Stimulated activated CD4-positive, alpha-beta T cell treated with anti-CD3 and anti-CD28 coated beads, Interleukin-1b, Interleukin-23, amount 100 ng/mL, for 4 hours (primary cell): Measurements from ENCODE around the gene RAB18.
"Not testable (repeated sequence)": the region's sequence is repeated elsewhere in the genome, so short reads cannot be mapped to it uniquely, and the experiment has no call there.

ENCODE experiments used
- DNase-seq, 2 donors: peaks; one replicate each; pipeline ENCODE4 v3.0.0-alpha.2; 2020; ENCODE audit warnings: low read depth in 2 of 2

The RAB18 gene

DNA sequence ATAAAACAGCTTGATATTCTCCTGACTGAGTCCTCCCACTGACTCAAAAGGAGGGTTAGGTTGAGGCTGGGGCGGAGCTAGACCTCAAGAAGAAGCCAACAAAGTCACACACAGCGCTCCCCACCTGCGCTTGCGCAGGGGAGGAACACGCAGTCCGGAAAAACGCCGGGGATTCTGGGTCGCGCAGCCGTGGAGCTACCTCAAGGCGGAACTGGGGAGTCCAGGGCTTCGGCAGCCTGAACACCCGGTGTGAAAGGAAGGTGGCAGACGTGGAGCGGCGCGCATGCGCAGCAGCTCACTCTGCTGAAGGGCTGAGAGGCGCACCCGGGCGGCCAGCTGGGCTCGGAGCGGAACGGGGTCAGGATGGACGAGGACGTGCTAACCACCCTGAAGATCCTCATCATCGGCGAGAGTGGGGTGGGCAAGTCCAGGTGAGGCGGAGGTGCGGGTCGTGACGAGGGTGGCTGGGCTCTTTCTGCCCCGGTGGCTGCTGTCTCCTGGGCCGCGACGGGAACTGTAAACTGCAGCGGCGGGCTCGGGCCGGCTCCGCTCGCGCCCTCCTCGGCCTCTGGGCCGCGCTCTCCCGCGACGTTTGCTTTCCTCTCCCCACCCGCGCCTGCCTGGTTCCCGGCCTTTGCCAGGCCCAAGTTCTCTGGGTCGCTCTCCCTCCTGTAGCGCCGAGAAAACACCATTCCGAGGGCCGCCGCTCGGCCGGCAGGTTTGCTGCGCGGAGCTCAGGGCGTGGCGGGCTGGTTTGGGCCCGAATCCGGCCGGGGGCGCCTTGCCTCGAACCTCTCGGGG is at the start of gene RAB18:
RAB18 (plus strand) TSS at position 298 of the 801 bp plus-strand sequence; CDS start at position 364, 66 bp downstream.
- DNase-seq = peak; percentile 93 to 97

DNA sequence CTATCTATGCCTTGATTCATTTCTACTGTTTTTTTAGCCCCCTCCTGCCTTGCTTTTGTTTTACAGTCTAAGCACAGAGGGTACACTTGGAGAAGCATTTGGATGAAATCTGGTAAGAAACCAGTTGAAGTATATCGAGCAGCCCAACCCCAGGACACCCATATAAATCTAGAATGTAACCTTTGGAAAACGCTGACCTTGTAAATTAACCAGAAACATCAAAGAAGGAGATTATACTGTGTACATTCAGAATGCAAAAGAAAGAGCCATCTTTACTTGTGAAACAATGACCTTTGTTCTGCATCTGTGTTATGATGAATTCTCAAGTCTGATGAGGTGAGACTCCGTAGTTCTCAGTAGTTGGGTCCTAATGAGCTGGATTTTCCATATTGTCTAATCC is 49.3 kb upstream of the RAB18 start:
- no peak for DNase-seq

DNA sequence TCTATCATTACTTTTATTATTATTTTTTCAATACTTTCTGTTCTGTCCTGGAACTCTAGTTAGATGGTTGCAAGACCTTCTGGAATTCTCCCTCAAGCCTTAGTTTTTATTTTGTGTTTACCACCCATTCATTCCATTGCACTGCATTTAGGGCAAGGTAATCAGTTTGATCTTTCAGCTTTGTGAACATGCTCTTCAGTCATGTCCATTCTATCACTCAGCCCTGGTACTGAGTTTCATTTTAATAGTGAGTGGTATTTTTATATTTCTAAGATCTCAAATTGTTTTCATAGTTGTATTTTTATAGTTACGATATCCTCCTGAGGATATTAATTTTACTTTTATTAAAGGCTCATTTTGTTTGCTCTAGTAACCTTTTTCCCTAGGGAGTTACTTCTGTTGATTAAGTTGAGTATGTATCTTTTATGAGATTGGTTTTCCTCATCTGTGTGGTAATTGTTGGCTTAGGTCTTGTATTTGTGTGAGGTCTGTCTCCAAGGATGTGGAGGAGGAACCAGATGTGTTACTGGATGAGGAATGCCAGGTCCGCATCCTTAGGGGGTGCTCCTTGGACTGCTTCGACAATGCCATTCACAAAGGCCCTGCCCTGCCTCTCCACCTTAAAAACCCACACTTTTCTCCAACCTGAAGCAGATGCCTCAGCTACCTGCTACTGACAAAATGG is 46.7 kb upstream of the RAB18 start:
- no peak for DNase-seq

DNA sequence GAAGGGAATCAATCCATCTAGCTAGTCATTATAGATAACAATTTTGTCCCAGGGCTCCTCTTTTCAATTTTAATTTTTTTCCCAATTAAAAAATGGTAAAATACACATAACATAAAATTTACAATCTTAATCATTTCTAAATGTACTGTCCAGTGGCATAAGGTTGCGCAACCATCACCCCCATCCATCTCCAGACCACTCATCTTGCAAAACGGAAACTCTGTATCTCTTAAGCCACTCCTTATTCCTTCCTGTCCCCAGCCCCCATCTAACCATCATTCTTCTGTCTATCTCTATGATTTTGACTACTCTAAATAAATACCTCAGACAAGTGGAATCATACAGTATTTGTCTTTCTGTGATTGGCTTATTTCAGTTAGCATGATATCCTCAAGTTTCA is 46.1 kb upstream of the RAB18 start:
- no peak for DNase-seq

DNA sequence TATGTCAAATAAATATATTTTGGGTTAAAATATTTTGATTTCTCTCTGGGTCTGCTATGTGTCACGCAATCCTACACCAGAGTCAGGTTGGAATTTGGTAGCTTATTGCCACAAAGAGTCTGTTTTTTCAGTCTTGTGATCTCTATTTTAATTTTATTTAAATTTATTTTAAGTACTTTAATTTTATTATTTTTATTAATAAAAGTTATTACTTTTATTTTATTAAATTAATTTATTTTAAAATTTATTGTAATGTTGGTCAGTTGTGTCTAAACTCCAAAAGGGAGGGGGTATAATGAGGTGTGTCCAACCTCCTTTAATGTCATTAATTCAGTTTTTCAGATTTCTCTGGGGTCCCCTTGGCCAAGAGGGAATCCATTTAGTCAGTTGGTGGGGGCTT is 42.8 kb upstream of the RAB18 start:
- no peak for DNase-seq

DNA sequence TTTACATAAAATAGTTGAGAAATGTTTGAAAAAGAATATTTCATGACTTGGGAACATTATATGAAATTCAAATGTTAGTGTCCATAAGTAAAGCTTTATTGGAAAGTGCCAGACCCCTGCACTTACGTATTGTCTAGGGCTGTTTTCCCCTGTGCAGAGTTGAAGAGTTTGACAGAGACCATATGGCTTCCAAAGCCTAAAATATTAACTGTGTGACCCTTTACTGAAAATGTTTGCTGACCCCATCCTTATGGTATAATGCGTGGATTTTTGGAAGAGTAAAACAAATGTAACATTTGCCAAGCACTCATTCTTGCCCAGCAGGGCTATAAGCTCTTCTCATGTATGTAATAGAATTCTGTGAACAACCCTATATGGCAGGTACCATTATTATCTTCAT is 40.1 kb upstream of the RAB18 start:
- DNase-seq = no peak

DNA sequence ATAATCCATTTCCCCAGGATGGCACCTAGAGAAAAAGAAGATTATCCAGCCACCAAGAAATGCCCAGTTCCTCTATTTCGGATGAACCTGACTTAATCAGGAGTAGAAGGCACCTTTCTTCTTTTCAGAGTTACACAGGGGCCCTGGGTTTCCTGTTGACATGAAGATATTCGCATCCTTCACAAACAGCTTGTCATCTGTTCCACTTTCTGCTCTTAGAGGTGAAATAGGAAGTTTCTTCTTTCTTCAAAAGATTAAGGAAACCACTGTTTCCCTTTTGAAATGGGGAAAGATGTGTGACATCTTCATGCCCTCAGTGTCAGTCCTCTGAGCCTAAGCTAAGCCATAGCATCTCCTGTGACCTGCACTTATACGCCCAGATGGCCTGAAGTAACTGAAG is 39.1 kb upstream of the RAB18 start:
- no peak for DNase-seq

DNA sequence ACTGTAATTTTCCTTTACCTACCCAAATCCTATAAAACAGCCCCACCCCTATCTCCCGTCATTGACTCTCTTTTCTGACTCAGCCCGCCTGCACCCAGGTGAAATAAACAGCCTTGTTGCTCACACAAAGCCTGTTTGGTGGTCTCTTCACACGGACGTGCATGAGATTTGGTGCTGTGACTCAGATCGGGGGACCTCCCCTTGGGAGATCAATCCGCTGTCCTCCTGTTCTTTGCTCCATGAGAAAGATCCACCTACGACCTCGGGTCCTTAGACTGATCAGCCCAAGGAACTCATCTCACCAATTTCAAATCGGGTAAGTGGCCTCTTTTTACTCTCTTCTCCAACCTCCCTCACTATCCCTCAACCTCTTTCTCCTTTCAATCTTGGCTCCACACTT is 38.5 kb upstream of the RAB18 start:
- not testable (repeated sequence) for DNase-seq

DNA sequence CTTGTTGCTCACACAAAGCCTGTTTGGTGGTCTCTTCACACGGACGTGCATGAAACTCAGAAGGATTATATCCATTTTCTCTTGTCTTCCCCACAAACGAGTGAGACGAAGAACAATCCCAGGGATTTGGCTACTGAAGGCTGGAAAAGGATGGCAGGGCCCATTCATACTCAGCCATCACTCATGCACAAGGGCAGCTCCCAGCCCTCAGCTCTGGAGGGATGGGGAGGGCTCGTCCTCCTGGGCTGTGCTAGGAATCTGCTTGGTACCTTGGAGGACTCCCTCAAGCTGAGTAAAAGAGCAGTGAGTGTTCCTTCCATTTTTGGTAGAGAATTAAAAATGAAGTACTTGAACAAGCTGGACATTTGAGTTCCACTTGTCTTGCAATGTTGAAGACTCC is 33.2 kb upstream of the RAB18 start:
- no peak for DNase-seq

DNA sequence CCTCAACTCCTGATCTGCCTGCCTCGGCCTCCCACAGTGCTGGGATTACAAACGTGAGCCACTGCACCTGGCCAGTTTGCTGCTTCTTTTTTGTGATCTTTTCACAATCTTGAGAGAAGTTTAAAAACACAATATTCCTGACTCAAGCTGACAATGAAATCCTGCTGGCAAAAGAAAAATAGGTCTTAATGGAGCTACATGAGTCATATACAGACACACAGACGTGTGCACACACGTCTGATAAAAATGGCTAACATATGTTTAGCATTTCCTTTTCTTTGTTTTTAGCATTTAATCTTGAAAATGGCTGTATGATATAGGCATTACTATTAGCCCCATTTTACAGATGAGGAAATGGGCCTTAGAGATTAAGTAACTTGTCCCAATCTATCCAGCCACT is 29.4 kb upstream of the RAB18 start:
- DNase-seq = no peak

DNA sequence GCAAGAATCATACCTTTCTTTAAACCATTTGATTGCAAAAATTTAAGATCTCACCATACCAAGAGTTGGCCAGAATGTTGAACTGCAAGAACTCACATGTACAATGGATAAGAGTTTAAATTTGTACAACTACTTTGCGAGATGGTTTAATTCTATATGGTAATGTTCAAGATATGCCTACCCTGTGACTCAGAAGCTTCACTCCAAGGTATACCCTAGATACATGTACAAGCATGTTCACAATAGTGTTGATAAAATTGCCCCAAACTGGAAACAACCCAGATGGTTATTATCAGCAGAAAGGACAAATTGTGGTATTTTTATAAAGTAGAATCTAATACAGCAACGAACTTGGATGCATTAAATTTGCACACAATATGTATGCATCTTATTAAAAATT is 25.1 kb upstream of the RAB18 start:
- no peak for DNase-seq

DNA sequence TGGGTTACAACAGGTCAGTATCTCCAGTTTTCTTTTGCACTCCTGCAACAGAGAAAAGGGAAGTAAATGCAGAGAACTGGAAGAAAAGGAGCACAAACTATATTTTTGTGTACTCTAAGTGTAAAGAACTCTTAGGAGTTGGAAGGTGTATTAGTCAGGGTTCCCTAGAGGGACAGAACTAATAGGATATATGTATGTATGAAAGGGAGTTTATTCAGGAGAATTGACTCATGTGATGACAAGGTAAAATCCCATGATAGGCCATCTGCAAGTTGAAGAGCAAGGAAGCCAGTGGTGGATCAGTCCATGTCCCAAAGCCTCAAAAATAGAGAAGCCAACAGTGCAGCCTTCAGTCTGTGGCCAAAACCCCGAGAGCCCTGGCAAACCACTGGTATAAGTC is 22.6 kb upstream of the RAB18 start:
- DNase-seq = no peak

DNA sequence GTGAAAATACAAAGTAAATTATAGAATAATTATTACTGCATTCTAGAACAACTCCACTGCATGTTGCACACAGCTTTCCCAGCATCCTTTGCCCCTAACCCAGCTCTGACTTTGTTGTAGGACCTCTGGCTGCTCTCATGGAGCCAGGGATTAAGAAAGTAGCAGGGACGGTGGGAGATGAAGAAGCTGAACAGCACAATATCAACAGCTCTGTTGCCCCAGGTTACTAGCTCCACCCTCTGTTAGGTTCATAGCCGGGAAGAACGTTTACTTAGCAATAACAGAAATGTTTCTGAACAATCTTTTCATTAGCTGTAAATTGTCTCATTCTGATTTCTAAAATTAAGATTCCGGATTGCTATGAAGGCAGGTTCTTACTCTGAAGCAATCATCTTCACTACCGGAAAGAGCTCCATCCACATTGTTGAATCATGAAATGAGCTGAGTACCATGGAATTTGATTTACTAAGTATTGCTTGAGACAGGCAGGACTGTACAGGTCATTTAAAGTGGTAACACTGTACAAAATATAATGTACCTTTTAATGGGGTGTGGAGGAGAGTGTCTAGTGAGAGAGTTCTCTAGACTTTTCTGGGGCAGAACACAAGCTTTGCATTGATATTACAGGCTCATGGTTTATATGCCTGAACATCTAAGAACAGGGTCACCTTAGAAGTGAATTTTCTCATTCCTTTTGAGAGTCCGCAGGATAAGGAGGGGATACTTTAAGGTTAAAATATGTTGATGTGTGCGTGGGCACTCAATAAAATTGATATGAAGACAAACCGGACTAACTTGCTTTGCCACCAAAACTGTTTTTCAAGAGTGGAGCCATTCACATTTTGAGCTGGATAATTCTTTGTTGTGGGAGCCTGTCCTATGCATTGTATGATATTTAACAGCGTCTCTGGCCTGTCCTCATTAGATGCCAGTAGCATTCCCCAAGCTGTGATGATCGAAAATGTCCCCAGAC is 20.8 kb upstream of the RAB18 start:
- no peak for DNase-seq

DNA sequence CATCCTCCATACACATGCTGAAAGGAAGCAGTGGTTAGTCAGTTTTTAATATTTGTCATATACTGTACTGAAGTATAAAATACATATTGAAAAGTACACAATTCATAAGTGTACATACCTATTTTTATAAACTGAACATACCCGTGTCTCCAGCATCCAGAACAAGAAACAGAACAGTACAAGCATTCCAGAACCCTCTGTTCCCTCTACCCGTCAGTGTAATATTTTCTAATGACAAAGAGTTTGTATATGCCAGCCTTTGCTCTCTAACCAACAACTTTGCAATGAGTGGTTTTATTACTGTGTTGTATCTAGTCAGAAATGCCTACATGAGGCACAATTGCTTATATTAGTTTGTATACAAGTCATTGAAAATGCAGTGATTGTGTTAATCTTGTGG is 18.7 kb upstream of the RAB18 start:
- no peak for DNase-seq

DNA sequence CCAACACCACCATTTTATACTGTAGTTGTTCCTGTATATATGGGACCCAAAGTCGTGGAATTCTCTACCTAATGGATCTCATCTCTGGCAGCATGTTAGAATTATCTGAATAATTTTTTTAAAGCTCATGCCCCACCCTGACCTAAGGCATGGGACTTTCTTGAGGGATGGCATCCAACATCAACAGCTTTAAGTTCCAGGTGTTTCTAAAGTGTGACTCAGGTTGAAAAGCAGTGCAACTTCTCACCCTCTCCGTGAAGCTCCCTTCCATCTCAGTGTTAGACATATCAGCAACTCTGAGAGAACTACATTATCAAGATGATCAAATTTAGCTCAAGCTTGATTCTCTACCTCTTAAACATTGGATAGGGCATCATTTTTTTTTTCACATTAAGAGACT is 18.1 kb upstream of the RAB18 start:
- no peak for DNase-seq

DNA sequence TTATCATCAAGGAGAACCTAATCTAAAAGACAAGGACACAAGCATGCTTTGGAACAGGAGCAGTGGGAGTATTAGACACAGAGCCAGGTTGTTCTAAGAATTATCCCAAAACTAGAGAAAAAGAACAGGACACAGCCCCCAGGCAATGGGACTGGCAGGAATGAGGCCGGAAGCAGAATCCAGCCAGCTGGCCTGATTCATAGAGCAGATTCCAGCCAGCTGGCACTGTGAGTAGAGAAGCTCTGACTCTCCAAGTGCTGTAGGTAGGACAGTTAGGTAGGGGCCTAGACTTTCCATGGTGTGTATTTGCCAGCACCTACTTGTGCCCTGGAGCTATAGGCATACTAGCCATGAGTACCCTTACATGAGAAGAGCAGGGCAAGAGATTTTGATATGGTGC is 13.3 kb upstream of the RAB18 start:
- DNase-seq = no peak

DNA sequence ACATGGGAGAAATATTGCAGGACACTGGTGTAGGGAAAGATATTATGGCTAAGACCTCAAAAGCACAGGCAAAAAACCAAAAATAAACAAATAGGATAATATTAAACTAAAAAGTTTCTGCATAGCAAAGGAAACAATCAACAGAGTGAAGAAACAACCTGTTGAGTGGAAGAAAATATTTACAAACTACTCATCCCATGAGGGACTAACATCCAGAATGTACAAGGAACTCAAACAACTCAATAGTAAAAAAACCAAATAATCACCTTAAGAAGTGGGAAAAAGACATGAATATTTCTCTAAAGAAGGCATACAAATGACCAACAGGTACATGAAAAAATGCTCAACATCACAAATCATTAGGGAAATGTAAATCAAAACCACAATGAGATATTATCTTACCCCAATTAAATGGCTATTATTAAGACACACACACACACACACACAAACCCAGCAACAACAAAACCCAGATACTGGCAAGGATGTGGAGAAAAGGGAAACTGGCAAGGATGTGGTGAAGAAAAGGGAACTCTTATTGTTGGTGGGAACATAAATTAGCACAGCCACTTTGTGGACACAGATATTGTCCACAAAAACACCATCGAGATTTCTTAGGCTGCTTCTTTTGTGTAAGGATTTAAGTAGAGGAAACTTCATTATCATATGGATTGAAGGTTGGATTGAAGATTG is 9.8 kb upstream of the RAB18 start:
- no peak for DNase-seq

DNA sequence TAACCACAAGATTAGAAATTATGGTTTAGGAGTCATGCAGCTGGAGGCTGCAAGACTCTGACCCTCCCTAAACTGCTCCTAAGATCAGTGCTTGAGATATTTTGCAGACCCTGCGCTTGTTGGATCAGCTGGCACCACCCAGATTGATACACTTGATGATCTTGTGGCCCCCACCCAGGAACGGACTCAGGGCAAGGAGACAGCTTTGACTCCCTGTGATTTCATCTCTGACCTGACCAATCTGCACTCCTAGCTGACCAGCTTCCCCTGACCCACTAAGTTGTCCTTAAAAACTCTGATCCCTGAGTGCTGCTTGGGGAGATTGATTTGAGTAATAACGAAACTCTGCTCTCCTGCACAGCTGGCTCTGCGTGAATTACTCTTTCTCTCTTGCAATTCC is 8.0 kb upstream of the RAB18 start:
- no peak for DNase-seq

DNA sequence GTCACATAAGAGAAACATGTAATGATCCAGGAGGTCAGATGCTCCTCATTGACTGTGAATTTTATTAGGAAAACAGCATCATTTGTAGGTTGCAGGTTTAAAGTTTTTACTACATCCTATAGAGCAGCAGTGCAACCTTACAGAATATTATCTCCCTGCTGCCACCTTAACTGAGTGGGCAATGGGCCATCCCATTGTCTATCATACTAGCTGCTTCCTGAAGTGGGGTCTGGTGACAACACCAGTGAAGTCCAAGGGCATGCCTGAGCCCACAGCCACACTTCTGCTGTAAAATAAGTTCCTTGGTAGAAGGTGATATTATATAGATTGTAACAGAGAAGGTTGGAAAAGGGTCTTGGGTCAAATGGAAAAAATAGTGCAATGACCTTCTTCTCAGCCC is 4.0 kb upstream of the RAB18 start:
- DNase-seq = no peak

DNA sequence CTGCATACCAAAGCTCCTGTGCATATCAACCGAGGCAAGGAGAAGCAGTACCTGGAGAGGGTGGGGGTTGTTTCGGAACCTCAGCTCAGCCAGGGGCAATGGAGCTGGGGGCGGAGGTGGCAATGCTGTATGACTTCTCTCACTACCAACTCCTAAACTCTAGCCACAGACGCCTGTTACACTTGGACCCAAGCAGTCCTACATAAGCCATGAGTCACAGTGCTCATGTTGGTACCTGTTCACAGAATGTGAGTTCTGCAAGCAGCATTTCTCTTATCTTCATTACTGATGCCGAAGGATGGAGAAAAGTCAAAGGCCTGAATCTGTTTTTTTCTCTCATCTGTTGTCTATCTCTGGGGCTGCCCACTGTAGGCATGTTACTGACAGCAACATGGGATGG is 3.2 kb upstream of the RAB18 start:
- DNase-seq = no peak

DNA sequence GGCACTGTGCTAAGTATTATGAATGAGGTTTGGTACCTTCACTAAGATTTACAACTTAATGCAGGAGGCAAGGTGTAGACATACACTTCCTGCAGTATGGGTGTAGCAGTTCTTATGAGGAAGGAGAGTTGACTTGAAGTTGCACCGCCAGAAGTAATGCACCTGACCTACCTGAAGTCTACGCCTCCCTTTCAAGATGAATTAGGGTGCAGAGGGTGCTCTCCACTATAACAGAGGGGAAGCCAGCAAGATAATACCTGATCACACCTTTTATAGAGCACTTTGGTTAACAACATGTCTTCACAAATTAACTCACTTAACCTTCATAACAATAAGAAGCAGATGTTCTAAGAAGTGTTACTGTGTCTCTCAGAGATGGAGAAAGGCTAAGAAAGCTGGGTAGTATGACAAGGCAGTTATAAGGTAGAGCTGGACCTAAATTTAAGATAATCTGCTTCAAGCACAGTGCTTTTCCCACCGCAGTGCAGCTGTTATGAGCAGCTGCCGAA is 552 bp upstream of the RAB18 start:
- no peak for DNase-seq
